Activated B cell treated with CpG ODN at 0.5 μM for 24 hours (primary cell): ENCODE results near the gene TMEM119. TPM values are rescaled to one million over a fixed set of nuclear protein-coding genes. Genes with fewer than 3 reads are reported as not detected.
A peak's percentile ranks its signal among the peaks of the same experiment; 100 is the strongest.

Experiments
- ATAC-seq: fragments of 200-7000 bp; cut with Tn5 transposase; one replicate; pipeline ENCODE4 v1.10.0; 2021; ENCODE audit warnings: low read depth, mild to moderate bottlenecking, moderate library complexity
- CTCF ChIA-PET: fragments of 350-600 bp; sonication (Branson Sonifier 250); formaldehyde crosslinking; loops from one replicate; lab custom pipeline; 2021; ENCODE audit warnings: antibody characterized with exemption; lab: Charles Lee
- POLR2A ChIA-PET: fragments of 350-600 bp; sonication (Branson Sonifier 250); formaldehyde crosslinking; loops from one replicate; lab custom pipeline; 2021; ENCODE audit warnings: antibody characterized with exemption; lab: Charles Lee
- DNase-seq: peaks from one replicate; pipeline ENCODE4 v3.0.0; 2022
- H3K27ac Mint-ChIP-seq: one replicate; pipeline ENCODE4 v1.8.0; 2020; ENCODE audit warnings: mixed read lengths
- H3K27me3 Mint-ChIP-seq: one replicate; pipeline ENCODE4 v1.8.0; 2021; ENCODE audit warnings: mixed read lengths
- H3K36me3 Mint-ChIP-seq: one replicate; pipeline ENCODE4 v1.8.0; 2021; ENCODE audit warnings: low read depth, mixed read lengths
- H3K4me1 Mint-ChIP-seq: one replicate; pipeline ENCODE4 v1.8.0; 2021; ENCODE audit warnings: mixed read lengths
- H3K4me3 Mint-ChIP-seq: one replicate; pipeline ENCODE4 v1.8.0; 2020; ENCODE audit warnings: mild to moderate bottlenecking, mixed read lengths
- H3K9me3 Mint-ChIP-seq: one replicate; pipeline ENCODE4 v1.8.0; 2020; ENCODE audit warnings: mixed read lengths
- intact Hi-C: fragments of 100-400 bp; cut with micrococcal nuclease; formaldehyde crosslinking; loops from one replicate; pipeline ENCODE4 v1.15.1; 2024
- total RNA-seq: library from RNA; stranded (reverse); gene quantifications from 2 replicates; pipeline ENCODE4 v1.2.3, GENCODE V29; 2022
- TF ChIP-seq, protein P1 (sequence below): fragments of 200-600 bp; IDR thresholded peaks from one replicate; pipeline ENCODE4 v1.8.0; 2022; ENCODE audit warnings: antibody characterized with exemption, mild to moderate bottlenecking

Gene TMEM119
- total RNA-seq, 1 donor from 2014 or later, result not detected

DNA sequence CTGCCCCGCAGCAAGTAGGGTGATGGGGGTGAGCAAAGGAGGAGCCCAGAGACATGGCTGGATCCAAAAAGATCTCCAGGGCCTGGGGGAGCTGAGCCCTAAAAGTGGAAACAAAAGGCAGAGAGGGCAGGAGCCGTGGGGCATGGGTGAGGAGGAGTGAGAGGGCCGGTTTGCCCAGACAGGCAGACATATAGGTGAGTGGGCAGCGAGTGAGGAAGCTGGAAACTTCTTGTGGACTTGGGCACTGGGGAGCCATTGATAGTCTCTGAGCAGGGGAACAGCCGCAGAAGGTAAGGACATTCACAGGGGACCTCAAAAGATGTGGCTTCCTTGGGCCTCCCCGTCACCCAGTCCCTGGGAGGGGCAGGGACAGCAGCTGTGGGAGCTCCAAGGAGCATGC, 16.8 kb upstream of the TMEM119 start:
- ChIA-PET CTCF (interaction anchor here (1.9 to 11.2 kb wide), 3 partner anchors 19 to 50 kb away, joined by 6 to 338 read pairs (median 38); partner anchors contain the start of genes ISCU, SART3 and SELPLG), POLR2A (interaction anchor here (0.6 to 9.7 kb wide), 5 partner anchors 10 to 54 kb away, joined by 4 to 182 read pairs (median 75); partner anchors contain the start of genes ISCU, SART3 and SELPLG)
- DNase-seq (no peak), ATAC-seq (no peak)
- intact Hi-C loops, result loop anchor here (5.0 kb wide), 3 partner anchors 243 to 622 kb away; partner anchors contain the start of genes ALKBH2 and SSH1
- Mint-ChIP-seq H3K36me3 (no peaks in the 10 kb centered on the region), H3K4me1 (peaks cover 72% of the 10 kb centered on the region), H3K27me3 (no peaks in the 10 kb centered on the region), H3K4me3 (no peak overlapping the region), H3K9me3 (no peaks in the 10 kb centered on the region), H3K27ac (peak overlapping the region; percentile 65)
- TF ChIP-seq, protein P1, sequence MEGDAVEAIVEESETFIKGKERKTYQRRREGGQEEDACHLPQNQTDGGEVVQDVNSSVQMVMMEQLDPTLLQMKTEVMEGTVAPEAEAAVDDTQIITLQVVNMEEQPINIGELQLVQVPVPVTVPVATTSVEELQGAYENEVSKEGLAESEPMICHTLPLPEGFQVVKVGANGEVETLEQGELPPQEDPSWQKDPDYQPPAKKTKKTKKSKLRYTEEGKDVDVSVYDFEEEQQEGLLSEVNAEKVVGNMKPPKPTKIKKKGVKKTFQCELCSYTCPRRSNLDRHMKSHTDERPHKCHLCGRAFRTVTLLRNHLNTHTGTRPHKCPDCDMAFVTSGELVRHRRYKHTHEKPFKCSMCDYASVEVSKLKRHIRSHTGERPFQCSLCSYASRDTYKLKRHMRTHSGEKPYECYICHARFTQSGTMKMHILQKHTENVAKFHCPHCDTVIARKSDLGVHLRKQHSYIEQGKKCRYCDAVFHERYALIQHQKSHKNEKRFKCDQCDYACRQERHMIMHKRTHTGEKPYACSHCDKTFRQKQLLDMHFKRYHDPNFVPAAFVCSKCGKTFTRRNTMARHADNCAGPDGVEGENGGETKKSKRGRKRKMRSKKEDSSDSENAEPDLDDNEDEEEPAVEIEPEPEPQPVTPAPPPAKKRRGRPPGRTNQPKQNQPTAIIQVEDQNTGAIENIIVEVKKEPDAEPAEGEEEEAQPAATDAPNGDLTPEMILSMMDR, result no peak

DNA sequence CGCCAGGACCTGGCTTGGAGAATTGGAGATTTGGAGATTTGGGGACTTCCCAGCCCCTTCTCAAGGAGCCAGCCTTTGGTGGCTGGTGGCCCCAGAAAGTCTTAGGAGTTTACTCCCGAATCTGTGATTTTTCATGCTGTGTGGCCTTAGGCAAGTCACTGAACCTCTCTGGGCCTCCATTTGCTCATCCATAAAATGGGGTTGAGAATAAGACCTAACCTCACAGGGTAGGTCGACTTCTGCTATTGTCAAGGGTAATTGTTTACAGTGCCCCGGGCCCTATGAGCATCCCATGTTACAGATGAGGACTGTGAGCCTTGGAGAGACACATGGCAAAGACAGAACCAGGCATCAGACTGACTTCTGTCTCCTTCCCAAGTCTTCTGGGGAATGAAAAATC, 16.2 kb upstream of the TMEM119 start:
- DNase-seq (no peak), ATAC-seq (no peak)
- CTCF ChIA-PET, result interaction anchor here (1.9 to 11.2 kb wide), 3 partner anchors 20 to 51 kb away, joined by 6 to 338 read pairs (median 38); partner anchors contain the start of genes ISCU, SART3 and SELPLG
- peaks cover 72% of the 10 kb centered on the region for H3K4me1 Mint-ChIP-seq
- intact Hi-C loops, result no loop called here
- no peak overlapping the region for H3K4me3 Mint-ChIP-seq
- H3K27me3 Mint-ChIP-seq, result no peaks in the 10 kb centered on the region
- TF ChIP-seq, protein P1, result no peak
- H3K36me3 Mint-ChIP-seq, result no peaks in the 10 kb centered on the region
- POLR2A ChIA-PET, result interaction anchor here (2.1 to 9.7 kb wide), 4 partner anchors 19 to 53 kb away, joined by 6 to 182 read pairs (median 116); partner anchors contain the start of genes ISCU, SART3 and SELPLG
- H3K27ac Mint-ChIP-seq, result peak overlapping the region; percentile 65
- no peaks in the 10 kb centered on the region for H3K9me3 Mint-ChIP-seq

DNA sequence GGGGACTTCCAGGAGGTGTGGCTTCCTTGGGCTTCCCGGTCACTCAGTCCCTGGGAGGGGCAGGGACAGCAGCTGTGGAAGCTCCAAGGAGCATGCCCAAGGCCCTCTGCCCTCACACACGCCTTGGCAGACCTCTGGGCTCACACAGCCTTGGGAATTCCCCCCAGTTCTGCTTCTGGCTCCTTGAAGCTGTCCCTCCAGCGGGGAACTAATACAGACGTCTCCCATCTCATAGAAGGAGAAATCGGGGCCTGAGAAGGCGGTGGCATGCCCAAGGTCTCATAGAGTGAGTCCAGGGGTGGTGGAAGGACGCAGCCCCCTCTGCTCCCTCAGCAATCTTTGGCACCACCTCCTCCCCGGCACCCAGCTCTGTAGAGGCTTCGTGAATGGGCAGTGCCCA, 15.7 kb upstream of the TMEM119 start:
- Mint-ChIP-seq H3K4me1 (peaks cover 68% of the 10 kb centered on the region), H3K27ac (peak overlapping the region; percentile 30), H3K4me3 (no peak overlapping the region), H3K36me3 (no peaks in the 10 kb centered on the region), H3K9me3 (no peaks in the 10 kb centered on the region), H3K27me3 (peaks cover under 1% of the 10 kb centered on the region)
- TF ChIP-seq, protein P1, result no peak
- intact Hi-C loops, result no loop called here
- no peak for ATAC-seq
- POLR2A ChIA-PET, result interaction anchor here (2.1 to 9.7 kb wide), 4 partner anchors 19 to 53 kb away, joined by 6 to 182 read pairs (median 116); partner anchors contain the start of genes ISCU, SART3 and SELPLG
- CTCF ChIA-PET, result interaction anchor here (1.3 to 11.2 kb wide), 4 partner anchors 20 to 190 kb away, joined by 5 to 338 read pairs (median 8); partner anchors contain the start of genes ISCU, SART3 and SELPLG
- DNase-seq, result no peak

DNA sequence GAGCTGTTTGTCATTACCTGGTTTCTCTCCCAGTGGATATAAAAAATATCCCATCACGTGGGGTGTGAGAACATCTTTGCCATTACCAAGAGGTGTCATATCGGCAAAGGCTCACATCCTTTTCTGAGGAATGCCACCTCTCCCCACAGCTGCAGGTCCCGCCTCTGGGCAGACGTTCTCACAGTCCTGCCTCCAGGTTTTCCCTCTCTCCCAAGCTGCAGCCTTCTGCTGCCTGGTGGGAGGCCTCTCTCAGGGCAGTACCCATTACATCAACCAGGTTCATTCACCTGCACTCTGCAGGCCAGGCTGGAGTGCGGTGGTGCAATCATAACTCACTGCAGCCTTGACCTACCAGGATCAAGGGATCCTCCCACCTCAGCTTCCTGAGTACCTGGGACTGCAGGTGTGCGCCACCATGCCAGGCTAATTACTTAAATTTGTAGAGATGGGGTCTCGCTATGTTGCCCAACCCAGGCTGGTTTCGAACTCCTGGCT, 15.0 kb upstream of the TMEM119 start:
- peak overlapping the region; percentile 30 for H3K27ac Mint-ChIP-seq

More for the DNA sequence above, 15.0 kb upstream of the TMEM119 start:
- TF ChIP-seq, protein P1, result no peak
- ATAC-seq (no peak), DNase-seq (no peak)
- Mint-ChIP-seq H3K27me3 (peaks cover 6% of the 10 kb centered on the region), H3K9me3 (no peaks in the 10 kb centered on the region), H3K4me1 (peaks cover 61% of the 10 kb centered on the region), H3K36me3 (no peaks in the 10 kb centered on the region), H3K4me3 (no peak overlapping the region)
- intact Hi-C loops, result loop anchor here (1.0 kb wide), 2 partner anchors 34 to 190 kb away; no protein-coding TSS in a partner anchor
- CTCF ChIA-PET, result interaction anchor here (0.8 to 11.2 kb wide), 4 partner anchors 34 to 190 kb away, joined by 3 to 338 read pairs (median 8); partner anchors contain the start of genes ISCU and SART3
- POLR2A ChIA-PET, result interaction anchor here (0.6 to 1.2 kb wide), 4 partner anchors 15 to 47 kb away, joined by 3 to 14 read pairs (median 6); no protein-coding TSS in a partner anchor
